HG03064 (cell line): ENCODE measurements around the gene VEZF1.

Experiments used
- ATAC-seq: cut with Tn5 transposase; IDR thresholded peaks from one replicate; pipeline ENCODE4 v1.9.1; 2021; ENCODE audit warnings: low read depth; ENCODE audit not compliant: unreplicated experiment

Gene VEZF1

DNA sequence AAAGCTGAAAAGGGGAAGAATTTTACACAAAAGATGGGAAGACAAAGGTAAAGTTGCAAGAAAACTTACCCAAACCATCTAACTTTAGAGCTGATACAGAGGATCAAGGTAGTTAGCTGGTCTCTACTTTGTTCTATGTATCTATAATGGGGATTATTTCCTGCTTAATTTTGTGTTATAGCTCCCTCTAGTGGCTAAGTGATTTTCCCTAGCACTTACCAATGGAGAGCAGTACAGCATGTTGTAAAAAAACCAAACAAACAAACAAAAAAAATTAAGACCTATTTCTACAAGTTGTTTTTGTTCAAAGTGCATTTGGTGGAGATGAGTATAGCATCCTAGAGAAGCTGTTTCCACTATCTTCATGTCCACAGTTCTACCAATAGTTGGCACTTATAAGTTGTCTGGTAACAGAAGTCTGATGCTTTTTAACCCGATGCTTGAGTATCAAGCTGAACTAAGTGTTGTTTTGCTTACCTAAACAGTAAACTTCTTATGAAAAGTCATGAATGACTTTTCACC, 11.5 kb upstream of the VEZF1 start:
- ATAC-seq, result no peak

DNA sequence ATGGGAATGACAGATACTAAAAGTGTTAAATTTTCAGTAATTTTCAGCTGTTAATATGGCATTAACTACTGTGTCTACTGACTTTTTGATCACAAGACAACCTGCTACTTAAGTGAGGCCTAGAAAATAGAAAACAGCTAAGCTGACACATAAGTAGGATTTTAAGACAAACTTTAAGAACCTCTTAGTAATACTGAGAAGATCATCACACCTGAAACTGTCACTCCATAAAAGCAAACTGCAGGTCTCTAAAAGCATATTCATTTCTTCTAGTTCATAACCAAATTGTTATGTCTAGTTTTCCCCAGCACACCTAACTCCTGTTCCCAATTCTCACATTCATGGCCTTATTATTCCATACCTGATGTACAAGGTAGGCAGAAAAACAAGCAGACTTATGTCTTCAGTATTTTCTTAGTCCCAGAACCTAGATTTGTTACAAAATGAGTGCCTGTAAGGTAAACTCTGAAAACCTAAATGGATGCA, 11.0 kb upstream of the VEZF1 start:
- no peak for ATAC-seq

DNA sequence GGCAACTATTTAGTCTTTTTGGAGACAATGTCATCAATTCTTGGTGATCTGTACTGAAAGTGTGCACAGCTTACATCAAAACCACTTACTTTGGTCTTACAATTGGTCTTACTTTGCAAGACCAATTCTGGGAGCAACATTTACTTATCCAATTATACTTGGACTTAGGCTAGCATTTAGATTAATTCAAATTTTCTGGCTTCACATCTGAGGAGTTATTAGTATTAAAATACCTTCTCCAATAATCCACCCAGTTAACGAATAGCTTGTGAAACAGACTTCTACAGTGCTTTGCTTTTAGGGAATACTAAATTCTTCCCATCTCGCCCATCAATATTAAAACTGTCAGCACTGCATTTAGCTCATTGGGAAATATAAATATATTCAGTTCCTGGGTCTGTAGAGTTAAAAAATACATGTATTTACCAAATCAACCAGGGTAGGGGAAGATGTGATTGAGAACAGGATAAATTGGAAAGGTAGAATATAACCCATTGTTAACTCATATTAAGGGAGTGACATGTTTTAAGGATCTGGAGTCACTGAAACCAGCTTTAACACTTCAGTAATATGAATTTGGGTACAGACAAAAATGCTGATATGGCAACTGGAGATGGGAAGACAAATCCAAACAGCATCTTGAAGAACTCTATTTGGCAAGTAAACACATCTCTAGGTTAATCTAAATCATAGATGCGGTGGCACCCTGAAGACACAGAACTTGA, 9.2 kb upstream of the VEZF1 start:
- ATAC-seq, result no peak

DNA sequence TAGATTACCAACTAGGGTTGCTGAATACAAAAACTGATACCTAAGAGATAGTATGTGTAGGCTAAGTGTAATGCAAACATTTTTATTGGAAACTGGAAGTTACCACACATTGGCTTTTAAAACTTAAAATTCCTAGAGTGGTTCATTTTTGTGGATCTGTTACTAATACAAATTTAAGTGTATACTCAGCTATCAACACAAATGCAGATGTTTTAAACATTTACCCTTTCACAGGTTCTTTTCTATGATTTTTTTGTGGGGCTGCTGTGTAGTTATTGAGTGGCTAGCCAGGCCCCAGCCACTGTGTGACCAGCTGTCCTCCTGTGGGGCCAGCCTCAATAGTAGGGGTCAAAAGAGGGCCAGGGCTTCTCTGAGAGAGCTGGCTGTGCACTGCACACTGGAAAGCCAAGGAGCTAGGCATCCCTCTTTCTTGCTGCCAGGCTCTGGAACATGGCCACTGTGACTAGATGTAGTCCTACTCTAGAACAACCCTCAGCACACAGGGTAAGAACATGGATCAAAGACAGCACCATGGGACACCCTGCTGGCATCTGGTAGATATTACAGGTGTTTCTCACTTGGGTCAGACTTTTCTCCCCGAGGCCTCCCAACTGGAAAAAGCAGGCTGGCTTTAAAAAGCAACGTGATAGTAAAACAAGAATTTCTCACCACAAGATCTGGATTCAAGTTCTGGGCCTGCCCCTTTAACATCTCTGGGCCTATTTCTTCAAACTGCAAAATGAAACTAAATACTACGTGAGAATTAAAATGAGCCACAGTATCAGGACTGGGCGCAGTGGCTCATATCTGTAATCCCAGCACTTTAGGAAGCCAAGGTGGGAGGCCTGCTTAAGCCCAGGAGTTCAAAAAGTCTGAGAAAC, 7.3 kb upstream of the VEZF1 start:
- ATAC-seq, result no peak

DNA sequence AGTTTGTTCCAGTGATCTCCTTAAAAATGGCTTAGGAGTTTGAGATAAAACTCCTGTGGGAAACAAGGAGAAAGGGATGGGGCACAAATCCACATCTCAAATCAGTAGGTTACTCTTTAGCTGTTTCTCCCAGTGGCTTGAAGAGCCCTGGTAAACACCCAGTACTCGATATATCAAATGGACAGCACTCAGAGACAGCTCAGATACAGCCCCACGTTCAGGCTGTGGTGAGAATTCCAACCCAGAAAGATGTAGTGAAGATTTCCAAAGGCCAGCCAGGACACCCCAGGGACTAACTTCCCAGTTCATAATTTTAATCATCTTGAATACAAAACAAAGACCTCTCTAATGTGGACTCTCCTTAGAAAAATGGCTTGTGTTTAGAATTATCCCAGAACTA, 6.4 kb upstream of the VEZF1 start:
- no peak for ATAC-seq

DNA sequence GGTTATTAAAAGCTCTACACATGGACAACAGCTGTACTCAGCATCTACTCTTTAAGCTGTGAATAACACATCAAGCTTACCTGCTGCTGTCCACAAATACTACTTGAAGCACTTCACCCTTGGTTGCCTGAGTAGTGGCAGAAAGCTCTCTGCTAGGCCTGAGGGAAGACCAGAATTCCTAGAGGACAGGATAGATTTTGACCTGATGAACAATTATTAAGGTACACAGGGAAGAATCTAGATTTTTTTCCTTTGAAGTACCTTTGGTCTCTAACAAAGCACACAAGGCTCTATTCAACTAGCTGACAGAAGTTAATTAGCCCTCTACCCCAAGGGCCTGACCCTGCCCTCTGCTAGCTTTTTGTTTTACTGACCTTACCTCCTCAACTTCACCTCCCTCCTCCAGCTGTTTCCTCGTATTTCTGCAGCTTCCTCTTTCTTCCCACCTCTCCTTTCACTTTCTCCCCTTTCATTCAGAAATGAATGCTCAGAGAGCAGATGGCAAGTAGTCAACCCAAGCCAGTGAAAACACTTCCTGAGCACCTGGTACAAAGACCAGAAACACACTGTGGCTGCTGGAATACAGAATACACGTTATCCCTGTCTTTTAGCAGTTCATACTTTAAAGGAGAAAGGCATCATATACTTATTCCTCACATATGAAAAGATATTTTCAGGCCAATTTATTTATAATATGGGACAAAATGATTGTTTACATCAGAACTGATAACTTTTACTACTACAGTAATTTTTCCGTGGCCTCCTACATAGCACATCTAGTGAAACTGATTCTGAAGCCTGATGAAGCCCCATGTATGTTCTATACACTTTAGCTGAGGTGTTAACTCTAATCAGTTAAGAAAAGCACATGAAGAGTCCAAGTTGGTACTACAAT, 5.7 kb upstream of the VEZF1 start:
- ATAC-seq, result no peak

DNA sequence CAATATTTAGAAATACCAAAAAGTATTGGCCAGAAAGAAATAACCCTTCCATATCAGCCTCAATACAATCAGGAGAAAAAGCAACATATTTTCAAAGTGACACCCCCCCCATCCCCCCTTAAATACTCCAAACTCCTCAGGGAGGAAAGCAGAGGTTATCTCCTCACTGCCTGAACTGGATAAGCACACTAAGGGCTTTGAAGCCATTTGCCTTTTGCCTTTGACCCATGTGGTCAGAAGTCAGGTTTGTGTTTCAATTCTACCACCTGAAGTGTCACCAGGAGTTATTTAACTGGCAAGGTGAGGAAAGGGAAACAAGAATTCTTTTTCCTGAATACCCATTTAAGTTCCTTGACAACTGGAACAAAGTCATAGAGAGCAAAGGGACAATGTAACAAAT, 3.5 kb upstream of the VEZF1 start:
- no peak for ATAC-seq

DNA sequence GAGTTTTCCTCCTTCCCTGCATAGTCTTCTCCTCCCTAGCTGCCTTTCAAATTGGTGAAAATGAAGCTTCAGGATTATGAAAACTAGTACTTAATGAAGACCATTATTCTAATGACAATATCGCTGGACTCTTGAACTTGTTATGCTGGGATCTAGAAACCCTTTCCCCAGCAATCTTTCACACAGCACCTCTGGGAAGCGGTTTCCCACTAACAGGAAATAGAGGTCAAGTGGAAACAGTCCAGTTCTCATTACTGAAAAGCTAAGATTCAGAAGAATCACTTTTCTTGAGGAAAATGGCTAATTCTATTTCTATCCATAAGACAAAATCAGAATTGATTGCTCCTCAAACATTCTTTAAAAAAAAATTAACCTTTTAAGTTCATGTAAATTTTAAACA, 2.0 kb upstream of the VEZF1 start:
- ATAC-seq, result no peak

DNA sequence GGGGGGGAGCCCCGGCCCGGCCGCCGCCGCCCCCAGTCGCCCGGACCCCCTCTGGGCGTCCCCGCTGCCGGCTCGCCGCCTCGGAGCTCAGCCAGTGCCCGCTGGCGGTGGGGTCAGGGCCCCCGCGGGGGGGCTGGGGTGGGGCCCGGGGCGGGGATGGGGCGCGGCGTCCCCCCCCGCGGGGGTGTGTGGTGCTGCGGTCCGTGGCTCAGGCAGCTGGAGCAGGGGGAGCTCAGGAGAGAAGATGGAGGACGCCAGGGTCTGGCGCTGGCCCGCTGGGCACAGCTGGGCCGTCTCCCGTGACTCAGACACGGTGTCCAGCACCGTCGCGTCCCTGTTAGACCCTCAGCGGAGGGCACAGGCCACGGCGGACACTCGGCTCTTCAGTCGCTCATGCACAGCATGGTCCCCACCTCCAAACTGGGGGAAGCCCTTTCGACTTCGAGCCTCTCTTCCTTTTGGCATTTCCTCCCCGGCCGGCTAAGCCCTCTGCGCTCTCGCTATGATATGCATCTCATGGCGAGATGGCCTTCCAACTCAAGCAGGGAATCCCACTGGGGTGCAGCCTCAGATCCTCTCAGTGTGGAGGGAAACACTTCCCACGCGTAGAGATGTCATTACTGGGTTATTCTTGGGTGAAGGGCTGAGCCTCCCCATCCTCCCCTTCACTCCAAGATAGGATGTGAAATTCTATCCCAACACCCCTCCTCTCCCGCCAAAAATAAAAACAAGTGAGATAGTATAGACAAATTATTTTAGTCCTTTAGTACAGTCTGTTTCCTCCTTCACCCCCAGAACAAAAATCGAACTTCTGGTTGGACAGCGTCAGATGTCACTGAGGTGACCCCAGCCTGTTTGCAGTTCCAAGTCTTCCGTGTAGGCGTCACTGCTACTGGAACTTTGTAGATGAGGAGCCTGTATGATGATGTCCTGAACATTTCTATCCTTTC, 522 bp upstream of the VEZF1 start:
- peak; percentile 66 for ATAC-seq

DNA sequence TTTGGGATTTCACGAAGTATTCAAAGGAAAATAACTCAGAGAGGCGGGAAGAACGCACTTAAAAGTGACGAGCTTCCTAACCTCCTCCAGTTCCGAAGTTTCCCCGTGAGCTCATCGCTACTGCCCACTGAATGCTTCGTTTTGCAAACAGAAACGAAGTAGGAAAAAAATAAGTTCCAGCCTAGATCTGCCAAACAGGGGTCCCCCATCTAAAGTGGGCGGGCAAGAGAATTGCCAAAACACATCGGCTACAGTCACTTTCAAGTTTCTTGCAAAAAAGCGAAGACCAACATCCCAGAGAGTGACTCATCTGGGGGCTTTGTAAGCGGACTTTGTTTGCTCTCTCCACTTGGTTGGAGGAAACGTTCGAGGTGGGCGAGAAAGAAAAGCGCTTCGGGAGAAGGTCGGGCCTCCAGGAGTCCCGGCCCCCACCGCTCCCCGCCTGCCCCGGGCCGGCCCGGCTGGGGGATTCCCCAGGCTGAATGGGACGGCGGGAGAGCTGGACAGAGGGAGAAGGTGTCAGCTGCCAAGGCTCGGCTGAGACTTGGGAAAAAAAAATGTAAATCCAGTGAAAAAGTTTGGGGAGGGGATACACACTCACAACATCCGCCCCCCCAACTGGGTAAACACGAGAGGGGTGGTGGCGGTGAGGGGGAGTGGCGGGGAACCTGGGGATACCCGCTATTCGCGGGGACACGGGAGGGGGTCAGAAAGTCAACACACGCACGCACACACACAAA, 1.0 kb downstream of the VEZF1 start:
- no peak for ATAC-seq

DNA sequence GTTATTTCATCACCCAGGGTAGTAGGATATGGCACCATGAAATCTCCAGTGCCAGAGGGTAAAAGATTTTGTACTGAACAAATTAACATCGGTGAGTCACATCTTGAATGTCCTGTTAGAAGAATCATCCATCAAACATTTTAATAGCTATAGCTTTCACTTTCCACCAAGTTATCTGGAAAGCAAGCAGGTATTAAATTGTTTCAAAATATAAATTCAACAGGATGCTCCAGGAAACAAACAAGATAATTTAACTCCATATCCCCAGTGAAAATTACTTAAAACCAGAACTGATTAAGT, 2.4 kb downstream of the VEZF1 start:
- ATAC-seq, result no peak

DNA sequence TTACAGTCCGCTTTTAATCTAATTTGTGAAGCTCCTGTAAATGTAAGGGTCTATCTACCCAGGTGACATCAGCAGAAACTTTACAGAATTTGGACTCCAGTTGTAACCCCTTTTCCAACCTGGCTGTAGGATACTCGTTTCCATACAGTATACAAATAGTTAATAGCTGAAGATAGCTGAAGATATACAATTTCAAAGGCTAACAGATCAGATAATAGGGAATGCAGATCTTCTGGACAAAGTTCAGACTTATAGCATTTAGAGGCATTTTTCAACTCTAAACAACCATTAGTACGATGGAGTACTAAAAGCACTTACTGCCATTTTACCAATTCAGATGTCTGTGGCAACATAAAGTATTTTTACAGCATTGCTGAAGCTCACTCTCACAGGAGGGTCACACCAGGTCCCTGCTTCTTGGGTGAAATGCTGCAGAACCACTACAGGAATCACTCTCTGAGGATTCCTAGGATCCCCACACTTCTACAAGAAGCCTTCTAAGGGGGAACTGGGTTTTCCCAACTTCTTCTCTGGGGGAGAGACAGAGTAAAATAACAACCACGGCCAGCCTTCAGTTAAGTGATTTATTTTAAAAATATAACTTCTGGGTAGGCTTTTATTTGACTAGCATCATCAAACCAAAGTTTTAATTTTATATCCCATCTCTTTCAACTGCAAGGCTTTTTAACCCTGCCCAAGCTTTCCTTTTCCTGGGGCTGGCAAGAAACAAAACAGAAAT, 2.9 kb downstream of the VEZF1 start:
- ATAC-seq, result no peak

DNA sequence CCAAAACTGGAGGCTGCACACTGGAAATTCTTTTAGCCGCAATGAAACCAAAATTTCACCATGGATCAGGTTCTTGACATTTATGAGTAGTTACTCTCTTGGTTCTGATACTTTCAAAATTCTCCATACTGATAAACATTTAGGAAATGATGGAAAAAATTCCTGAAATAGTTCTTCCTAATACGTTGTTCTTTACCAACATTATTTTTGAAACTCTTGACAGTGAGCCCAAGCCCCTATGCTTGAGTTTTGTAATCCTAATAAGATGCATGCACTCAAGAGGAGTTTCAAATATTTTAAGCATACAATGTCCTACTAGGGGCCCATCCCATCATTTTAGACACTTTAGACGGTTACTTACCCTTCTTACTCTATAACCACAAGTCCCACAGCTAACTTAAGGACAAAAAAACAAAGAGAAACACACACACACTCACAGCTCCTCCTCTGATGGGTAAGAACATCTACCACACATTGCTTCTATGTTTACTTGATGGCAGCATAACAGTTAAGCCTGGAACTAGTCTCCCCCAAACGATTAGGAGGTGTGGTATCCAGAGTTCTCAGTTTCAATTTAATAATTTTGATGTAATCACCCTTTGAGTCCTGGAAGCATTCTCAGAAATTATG, 3.7 kb downstream of the VEZF1 start:
- ATAC-seq, result no peak

DNA sequence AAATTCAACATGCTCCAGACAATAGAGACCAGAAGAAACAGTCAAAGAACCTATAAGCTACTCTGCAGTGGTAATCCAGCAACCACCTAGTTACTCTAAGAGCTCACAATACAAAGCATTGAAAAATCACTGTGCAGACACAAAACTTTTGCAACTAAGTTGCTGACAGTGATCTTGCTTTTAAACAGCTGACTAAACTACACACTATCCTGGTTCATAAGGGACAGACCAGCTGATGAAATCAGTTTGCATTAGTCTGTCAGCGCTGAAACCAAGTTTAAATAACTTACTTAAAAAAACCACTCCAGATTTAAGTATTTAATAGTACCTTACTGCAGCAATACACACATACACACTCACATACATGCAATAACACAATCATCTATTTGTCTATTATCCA, 4.6 kb downstream of the VEZF1 start:
- no peak for ATAC-seq

DNA sequence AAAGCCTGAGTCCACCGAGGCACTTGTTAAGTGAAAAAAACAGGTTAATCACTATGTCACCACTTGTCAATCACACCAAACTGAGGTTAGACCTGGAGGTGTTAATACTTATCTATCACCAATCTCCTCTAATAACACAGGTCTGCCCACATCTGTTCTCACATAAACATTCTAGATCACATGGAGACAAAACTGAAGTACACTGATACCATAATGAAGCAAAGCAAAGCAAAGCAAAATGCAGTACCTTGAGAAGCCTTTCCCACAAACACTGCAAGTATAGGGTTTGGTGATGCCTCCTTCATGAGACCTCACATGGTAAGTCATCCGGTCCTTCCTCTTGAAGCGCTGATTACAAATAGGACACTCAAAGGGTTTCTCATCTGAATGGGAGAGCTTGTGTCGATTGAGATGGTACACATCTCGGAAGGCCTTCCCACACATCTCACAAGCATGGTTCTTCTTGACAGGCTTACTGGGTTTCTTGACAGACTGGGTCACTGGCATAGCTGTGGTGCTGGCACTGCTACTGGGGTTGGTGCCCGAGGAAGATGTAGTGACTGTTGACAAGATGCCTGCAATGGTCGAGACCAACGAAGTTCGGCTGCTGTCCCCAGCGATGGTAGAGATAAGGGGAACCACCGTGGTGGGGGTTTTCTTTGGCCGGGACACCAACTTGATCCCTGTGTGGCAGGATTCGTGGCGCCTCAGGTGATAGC, 5.4 kb downstream of the VEZF1 start:
- ATAC-seq, result no peak

DNA sequence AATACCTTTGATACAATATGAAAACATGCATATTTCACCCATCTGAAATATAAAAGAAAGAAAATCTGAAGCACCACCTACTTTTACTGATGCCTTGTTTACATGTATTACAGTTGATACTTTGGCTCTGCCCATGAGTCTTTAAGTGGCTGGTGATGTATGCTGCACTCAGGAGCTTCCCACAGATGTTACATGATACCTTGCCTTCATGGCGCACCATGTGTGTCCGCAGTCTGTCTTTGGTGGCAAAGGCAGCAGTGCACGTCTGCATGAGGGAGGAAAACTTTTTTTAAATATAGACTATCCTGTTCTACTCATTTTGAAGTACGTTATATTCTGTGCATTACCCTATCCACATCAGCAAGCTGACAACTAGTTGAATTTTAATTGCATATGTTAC, 7.5 kb downstream of the VEZF1 start:
- ATAC-seq, result no peak

DNA sequence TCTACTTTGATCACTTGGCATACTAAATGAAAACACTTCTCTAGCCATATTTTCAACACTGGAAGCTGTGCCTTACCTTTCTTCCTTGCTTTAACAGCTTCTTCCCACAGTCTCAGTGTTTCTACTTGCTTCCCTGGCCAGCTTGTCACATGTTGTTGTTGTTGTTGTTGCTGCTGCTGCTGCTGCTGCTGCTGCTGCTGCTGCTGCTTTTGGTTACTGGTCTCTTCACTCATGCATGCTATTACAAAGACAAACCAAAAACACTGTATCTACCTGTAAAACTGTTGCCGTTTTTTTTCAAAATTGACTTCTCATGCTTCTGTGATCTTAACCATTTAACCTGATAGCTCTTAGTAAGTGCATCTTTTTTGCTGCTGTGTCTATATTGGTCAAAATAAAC, 9.0 kb downstream of the VEZF1 start:
- ATAC-seq, result no peak
